Lung (tissue), 12 donors: Measurements from ENCODE around the gene PCSK4. TPM values are rescaled to one million over a fixed set of nuclear protein-coding genes. Genes with fewer than 3 reads are reported as not detected.
A peak's percentile ranks its signal among the peaks of the same experiment; 100 is the strongest.

Experiments used
- ATAC-seq: fragments of 200-7000 bp; cut with Tn5 transposase; one replicate; pipeline ENCODE4 v1.9.1; 2020; ENCODE audit warnings: moderate number of reproducible peaks; ENCODE audit not compliant: insufficient read depth, low FRiP score
- DNase-seq, 3 donors: peaks; one replicate each; pipeline ENCODE4 v3.0.0-alpha.2; 2013 to 2017
- H3K27ac ChIP-seq, 2 donors: one replicate each; pipeline ENCODE4 v1.5.1; 2013; ENCODE audit warnings: mild to moderate bottlenecking in 2 of 2, moderate library complexity in 2 of 2, control low read depth in 1 of 2, inconsistent platforms in 1 of 2, low read depth in 1 of 2, low read length in 1 of 2
- H3K27me3 ChIP-seq, 3 donors: one replicate each; pipeline ENCODE4 v1.5.1; 2013; ENCODE audit warnings: low read length in 2 of 3; ENCODE audit not compliant: control insufficient read depth in 3 of 3, insufficient read depth in 3 of 3
- H3K36me3 ChIP-seq, 4 donors: one replicate each; pipeline ENCODE4 v1.5.1; 2013; ENCODE audit warnings: low read length in 4 of 4, mild to moderate bottlenecking in 1 of 4, moderate library complexity in 1 of 4; ENCODE audit not compliant: control insufficient read depth in 4 of 4, insufficient read depth in 4 of 4
- H3K4me1 ChIP-seq, 5 donors: one replicate each; pipeline ENCODE4 v1.5.1; 2013; ENCODE audit warnings: low read length in 5 of 5, mild to moderate bottlenecking in 2 of 5, moderate library complexity in 1 of 5; ENCODE audit not compliant: control insufficient read depth in 5 of 5, insufficient read depth in 5 of 5
- H3K4me3 ChIP-seq: one replicate; pipeline ENCODE4 v1.5.1; 2013; ENCODE audit warnings: mild to moderate bottlenecking, control low read depth, moderate library complexity
- H3K9ac ChIP-seq, 2 donors: one replicate each; pipeline ENCODE4 v1.5.1; 2013; ENCODE audit warnings: low read length in 2 of 2, control low read depth in 1 of 2; ENCODE audit not compliant: insufficient read depth in 1 of 2
- H3K9me3 ChIP-seq, 4 donors: one replicate each; pipeline ENCODE4 v1.5.1; 2013; ENCODE audit warnings: low read length in 3 of 4, mild to moderate bottlenecking in 1 of 4, moderate library complexity in 1 of 4; ENCODE audit not compliant: control insufficient read depth in 4 of 4, insufficient read depth in 3 of 4
- CTCF ChIP-seq: IDR thresholded peaks from 2 replicates; pipeline ENCODE4 v1.5.1; 2012; ENCODE audit warnings: mild to moderate bottlenecking; ENCODE audit errors: control extremely low read depth, extremely low read depth
- WGBS, 2 donors: extraction: QIAGEN DNeasy Blood & Tissue Kit; methylation state at CpG; one replicate each; pipeline ENCODE4 v1.1.7; 2013; 5-methylcytosine and 5-hydroxymethylcytosine counted together
- polyA plus RNA-seq, 2 donors: library from polyadenylated mRNA; stranded (reverse); fragments of 200-250 nt; gene quantifications; one replicate each; pipeline ENCODE4 v1.2.1, GENCODE V29; 2013
- total RNA-seq, 2 donors: library from RNA; depleted of rRNA in 1 of 2; stranded (reverse); fragments of >200 nt in 1 of 2; gene quantifications; one replicate each; pipeline ENCODE4 v1.2.1, GENCODE V29; 2014 to 2021
- donor health status: control.
- donor health status: control.
- donor health status: Bipolar disorder and iron deficiency.
- donor health status: healthy.
- donor health status: DM: yes; HTN: yes; CAD: no.

The PCSK4 gene
- total and polyA plus RNA-seq, 4 donors, result 2.3 to 7.9 (median 5.4) TPM

DNA sequence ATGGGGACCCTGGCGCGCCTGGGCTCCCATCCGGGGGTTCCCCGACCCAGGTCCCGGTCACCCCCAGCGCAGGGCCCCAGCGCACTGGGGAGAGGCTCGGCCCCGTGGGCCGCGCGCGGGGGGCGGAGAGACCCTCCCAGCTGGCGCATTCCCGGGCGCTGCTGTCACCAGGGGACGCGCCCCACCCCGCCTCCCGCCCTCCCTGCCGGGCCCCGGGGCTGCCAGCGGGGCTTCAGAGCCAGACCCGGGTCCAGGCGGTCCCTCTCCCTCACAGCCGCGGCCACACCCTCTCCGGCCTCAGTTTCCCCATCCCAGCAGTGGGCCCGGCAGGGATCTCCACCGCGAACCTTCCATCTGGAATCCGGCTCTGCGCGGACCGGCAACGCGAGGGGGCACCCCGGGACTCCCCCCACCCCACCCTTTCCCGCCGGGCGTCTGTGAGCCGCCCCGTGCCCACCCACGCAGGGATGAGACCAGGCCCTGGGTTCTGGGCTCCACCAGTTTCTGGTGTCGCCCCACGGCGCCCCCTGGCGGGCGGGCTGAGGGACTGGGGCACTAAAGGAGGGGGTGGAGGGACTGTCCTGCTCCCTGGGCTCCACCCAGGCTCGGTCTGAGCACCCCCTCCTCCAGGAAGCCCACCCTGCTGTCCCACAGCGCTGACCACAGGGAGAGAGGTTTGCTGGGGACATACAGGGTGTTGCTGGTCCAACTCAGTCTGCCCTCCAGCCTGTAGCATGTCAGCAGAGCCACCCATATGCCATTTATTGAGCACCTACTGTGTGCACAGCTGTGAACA lies 23.5 kb upstream of the PCSK4 start:
- ATAC-seq, result peak; percentile 23
- H3K4me1 ChIP-seq, result no peaks in the 10 kb centered on the region
- DNase-seq, result peak in 2 of 3 donors; percentile 25 to 54
- H3K27me3 ChIP-seq, result peaks cover 0 to 44% (median 21%) of the 10 kb centered on the region in 3 donors
- TF ChIP-seq CTCF, result peak; percentile 2
- H3K9ac ChIP-seq, result no peak overlapping the region
- 8 to 11% methylated on average over 38 to 52 of the region's 52 CpGs for whole genome bisulfite sequencing, 2 donors
- H3K9me3 ChIP-seq, result peaks cover 0 to 3% (median 0%) of the 10 kb centered on the region in 4 donors
- peak overlapping the region in 1 of 2 donors; percentile 96 for H3K27ac ChIP-seq
- H3K4me3 ChIP-seq, result no peak overlapping the region
- H3K36me3 ChIP-seq, result no peaks in the 10 kb centered on the region

DNA sequence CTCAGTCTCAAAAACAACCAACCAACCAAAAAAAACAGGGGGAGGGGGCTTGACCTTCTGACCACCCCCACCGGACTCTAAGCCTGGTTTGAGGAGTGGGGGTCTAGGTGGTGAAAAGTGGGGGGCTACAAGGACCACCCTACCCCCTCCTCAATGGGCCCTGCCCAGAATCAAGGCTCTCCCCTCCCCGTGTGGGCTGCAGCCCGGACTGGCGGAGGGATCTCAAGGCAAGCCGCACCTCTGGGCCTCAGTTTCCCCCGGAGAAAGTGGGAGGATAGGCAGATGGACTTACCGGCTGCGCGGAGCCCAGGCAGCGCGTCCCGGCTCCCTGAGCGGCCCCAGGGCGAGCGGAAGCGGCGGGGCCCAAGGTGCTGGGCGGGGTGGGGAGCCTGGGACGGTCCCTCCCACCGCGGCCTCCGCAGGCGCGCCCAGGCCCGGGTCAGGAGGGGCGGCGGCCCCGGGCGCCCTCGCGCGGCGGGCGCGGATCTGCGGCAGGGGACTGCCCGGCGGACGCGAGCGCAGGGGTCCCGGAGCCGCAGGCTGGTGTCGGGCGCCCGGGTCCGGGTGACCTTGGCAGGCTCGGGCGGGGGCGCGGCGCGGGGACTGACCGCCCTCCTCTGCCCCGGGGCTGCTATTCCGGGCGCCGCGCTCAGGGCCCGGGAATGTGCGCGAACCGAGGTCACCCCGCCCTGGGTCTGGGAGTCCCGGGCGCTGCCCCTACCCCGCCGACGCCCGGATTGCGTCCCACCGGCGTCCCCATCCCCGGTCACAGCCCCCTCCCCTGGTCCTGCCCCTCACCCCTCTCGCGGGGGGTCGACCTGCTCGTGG lies 22.7 kb upstream of the PCSK4 start, which contains the start of gene ADAMTSL5:
TSS of gene ADAMTSL5 (minus strand) at position 349 of the 828 bp plus-strand sequence. CDS start 2,076 bp downstream, outside the sequence.
- ATAC-seq, result peak; percentile 46
- peaks cover 0 to 1% (median 0%) of the 10 kb centered on the region in 5 donors for H3K4me1 ChIP-seq
- H3K27ac ChIP-seq, result peak within 1 kb of the TSS in 1 of 2 donors; percentile 96
- H3K36me3 ChIP-seq, result no peaks in the 10 kb centered on the region
- no peak for TF ChIP-seq CTCF
- WGBS, 2 donors, result 3 to 6% methylated on average over 51 to 78 of the region's 78 CpGs
- H3K4me3 ChIP-seq, result no peak within 1 kb of the TSS
- no peak within 1 kb of the TSS for H3K9ac ChIP-seq
- no peak for DNase-seq
- peaks cover 0 to 44% (median 21%) of the 10 kb centered on the region in 3 donors for H3K27me3 ChIP-seq
- peaks cover 0 to 7% (median 0%) of the 10 kb centered on the region in 4 donors for H3K9me3 ChIP-seq

GRCh38 chr19:1511318-1512317 lies 21.5 kb upstream of the PCSK4 start:
- Histone ChIP-seq H3K27ac (peak overlapping the region in 1 of 2 donors; percentile 96), H3K9me3 (peaks cover 0 to 8% (median 0%) of the 10 kb centered on the region in 4 donors), H3K27me3 (peaks cover 0 to 43% (median 21%) of the 10 kb centered on the region in 3 donors), H3K9ac (no peak overlapping the region), H3K4me3 (no peak overlapping the region), H3K36me3 (no peaks in the 10 kb centered on the region), H3K4me1 (peaks cover 0 to 3% (median 0%) of the 10 kb centered on the region in 5 donors)
- ATAC-seq (no peak), DNase-seq (no peak)
- WGBS, 2 donors, result 49 to 56% methylated on average over 18 to 22 of the region's 22 CpGs
- no peak for TF ChIP-seq CTCF
